Activated CD8-positive, alpha-beta T cell treated with anti-CD3 and anti-CD28 coated beads, Interleukin-2, amount 10 ng/mL, durations not matched to agents 7 days and 5 days (primary cell): ENCODE data around the gene TAL2. TPM values are rescaled to one million over a fixed set of nuclear protein-coding genes. Genes with fewer than 3 reads are reported as not detected.

Experiments
- ATAC-seq: fragments of 150-1000 bp; cut with Tn5 transposase; one replicate; pipeline ENCODE4 v1.10.0; 2021; ENCODE audit warnings: moderate library complexity
- CTCF ChIA-PET: fragments of 350-600 bp; sonication (Branson Sonifier 250); formaldehyde crosslinking; loops from one replicate; lab custom pipeline; 2021; ENCODE audit warnings: antibody characterized with exemption; lab: Charles Lee
- POLR2A ChIA-PET: fragments of 350-600 bp; sonication (Branson Sonifier 250); formaldehyde crosslinking; loops from one replicate; lab custom pipeline; 2021; ENCODE audit warnings: antibody characterized with exemption; lab: Charles Lee
- DNase-seq: peaks from one replicate; pipeline ENCODE4 v3.0.0-alpha.2; 2020
- H3K27ac Mint-ChIP-seq: one replicate; pipeline ENCODE4 v1.8.0; 2021; ENCODE audit warnings: mild to moderate bottlenecking, mixed read lengths
- H3K27me3 Mint-ChIP-seq: one replicate; pipeline ENCODE4 v1.8.0; 2021; ENCODE audit warnings: low read depth, mixed read lengths
- H3K36me3 Mint-ChIP-seq: one replicate; pipeline ENCODE4 v1.8.0; 2021; ENCODE audit warnings: low read depth, mixed read lengths
- H3K4me1 Mint-ChIP-seq: one replicate; pipeline ENCODE4 v1.8.0; 2021; ENCODE audit warnings: low read depth, mixed read lengths
- H3K4me3 Mint-ChIP-seq: one replicate; pipeline ENCODE4 v1.8.0; 2021; ENCODE audit warnings: mild to moderate bottlenecking, mixed read lengths
- H3K9me3 Mint-ChIP-seq: one replicate; pipeline ENCODE4 v1.8.0; 2022; ENCODE audit warnings: mixed read lengths; ENCODE audit not compliant: insufficient read depth
- total RNA-seq, 2 experiments: library from RNA; stranded (reverse); gene quantifications; one replicate each; pipeline ENCODE4 v1.2.3, GENCODE V29; 2021

The TAL2 gene
- total RNA-seq, 2 experiments from 2014 or later = 0.39 TPM; not detected in 1

- ChIA-PET CTCF (interaction anchor here (1.4 kb wide), 1 partner anchor 40 kb away, joined by 3 read pairs; no protein-coding TSS in a partner anchor), POLR2A (no interaction called here)
- Mint-ChIP-seq H3K4me3 (no peak overlapping the region), H3K36me3 (no peaks in the 10 kb centered on the region), H3K27ac (no peak overlapping the region), H3K4me1 (no peaks in the 10 kb centered on the region), H3K9me3 (no peaks in the 10 kb centered on the region), H3K27me3 (no peaks in the 10 kb centered on the region)
- no peak for ATAC-seq
- DNase-seq = no peak
Measured at GRCh38 chr9:105678781-105679180, 16.5 kb downstream of the TAL2 start.

GRCh38 chr9:105679257-105680022, 17.2 kb downstream of the TAL2 start:
- DNase-seq (no peak), ATAC-seq (no peak)
- Mint-ChIP-seq H3K4me1 (no peaks in the 10 kb centered on the region), H3K9me3 (no peaks in the 10 kb centered on the region), H3K4me3 (no peak overlapping the region), H3K27ac (no peak overlapping the region), H3K27me3 (no peaks in the 10 kb centered on the region), H3K36me3 (no peaks in the 10 kb centered on the region)
- ChIA-PET POLR2A (no interaction called here), CTCF (interaction anchor here (0.7 to 1.4 kb wide), 2 partner anchors 14 to 39 kb away, joined by 3 read pairs; no protein-coding TSS in a partner anchor)

- CTCF ChIA-PET = no interaction called here
- POLR2A ChIA-PET = interaction anchor here (1.0 kb wide), 1 partner anchor 13 kb away, joined by 3 read pairs; the partner anchor contains the start of gene TMEM38B
- no peak overlapping the region for H3K4me3 Mint-ChIP-seq
Measured at GRCh38 chr9:105681313-105681712, 19.1 kb downstream of the TAL2 start.

GRCh38 chr9:105681724-105682123, 19.5 kb downstream of the TAL2 start:
- DNase-seq (no peak), ATAC-seq (no peak)
- no peaks in the 10 kb centered on the region for H3K9me3 Mint-ChIP-seq
- H3K27me3 Mint-ChIP-seq = peaks cover 4% of the 10 kb centered on the region
- POLR2A ChIA-PET = no interaction called here
- CTCF ChIA-PET = no interaction called here
- no peak overlapping the region for H3K27ac Mint-ChIP-seq
- no peak overlapping the region for H3K4me3 Mint-ChIP-seq
- H3K36me3 Mint-ChIP-seq = no peaks in the 10 kb centered on the region
- H3K4me1 Mint-ChIP-seq = no peaks in the 10 kb centered on the region

More at GRCh38 chr9:105681313-105681712, 19.1 kb downstream of the TAL2 start:
- no peak overlapping the region for H3K27ac Mint-ChIP-seq
- H3K9me3 Mint-ChIP-seq = no peaks in the 10 kb centered on the region
- H3K4me1 Mint-ChIP-seq = no peaks in the 10 kb centered on the region
- peaks cover 4% of the 10 kb centered on the region for H3K27me3 Mint-ChIP-seq
- ATAC-seq (no peak), DNase-seq (no peak)
- H3K36me3 Mint-ChIP-seq = no peaks in the 10 kb centered on the region

- ChIA-PET CTCF (no interaction called here), POLR2A (no interaction called here)
- DNase-seq (no peak), ATAC-seq (no peak)
- no peaks in the 10 kb centered on the region for H3K4me1 Mint-ChIP-seq
- peaks cover 14% of the 10 kb centered on the region for H3K27me3 Mint-ChIP-seq
- no peaks in the 10 kb centered on the region for H3K36me3 Mint-ChIP-seq
- no peaks in the 10 kb centered on the region for H3K9me3 Mint-ChIP-seq
- no peak overlapping the region for H3K4me3 Mint-ChIP-seq
- no peak overlapping the region for H3K27ac Mint-ChIP-seq
Measured at GRCh38 chr9:105683688-105684275, 21.5 kb downstream of the TAL2 start.

GRCh38 chr9:105686936-105687335, 24.7 kb downstream of the TAL2 start:
- POLR2A ChIA-PET = no interaction called here
- ATAC-seq (no peak), DNase-seq (no peak)
- CTCF ChIA-PET = no interaction called here
- Mint-ChIP-seq H3K27me3 (peaks cover 26% of the 10 kb centered on the region), H3K27ac (no peak overlapping the region), H3K36me3 (no peaks in the 10 kb centered on the region), H3K9me3 (no peaks in the 10 kb centered on the region), H3K4me1 (no peaks in the 10 kb centered on the region), H3K4me3 (no peak overlapping the region)

- ChIA-PET POLR2A (no interaction called here), CTCF (interaction anchor here (1.6 kb wide), 1 partner anchor 54 kb away, joined by 3 read pairs; no protein-coding TSS in a partner anchor)
- DNase-seq (no peak), ATAC-seq (no peak)
- Mint-ChIP-seq H3K9me3 (no peaks in the 10 kb centered on the region), H3K27ac (no peak overlapping the region), H3K4me1 (peaks cover 12% of the 10 kb centered on the region), H3K4me3 (no peak overlapping the region), H3K36me3 (no peaks in the 10 kb centered on the region), H3K27me3 (peaks cover 31% of the 10 kb centered on the region)
Measured at GRCh38 chr9:105690742-105691141, 28.5 kb downstream of the TAL2 start.

- no peak overlapping the region for H3K27ac Mint-ChIP-seq
- CTCF ChIA-PET = interaction anchor here (0.6 to 1.7 kb wide), 4 partner anchors 12 to 613 kb away, joined by 3 to 10 read pairs (median 4); no protein-coding TSS in a partner anchor
- no peaks in the 10 kb centered on the region for H3K36me3 Mint-ChIP-seq
- H3K4me1 Mint-ChIP-seq = peaks cover 15% of the 10 kb centered on the region
- ATAC-seq (peak; percentile 1), DNase-seq (peak; percentile 27)
- peak overlapping the region; percentile 81 for H3K4me3 Mint-ChIP-seq
- peaks cover 23% of the 10 kb centered on the region for H3K27me3 Mint-ChIP-seq
- no peaks in the 10 kb centered on the region for H3K9me3 Mint-ChIP-seq
- POLR2A ChIA-PET = interaction anchor here (1.0 kb wide), 1 partner anchor 13 kb away, joined by 3 read pairs; no protein-coding TSS in a partner anchor
Measured at GRCh38 chr9:105693435-105694189, 31.4 kb downstream of the TAL2 start.

GRCh38 chr9:105694190-105694847, 32.1 kb downstream of the TAL2 start, which contains the start of gene TMEM38B:
Gene TMEM38B, plus strand, starts transcription at chr9:105694541. Its CDS starts 120 bp downstream, at chr9:105694661.
- Mint-ChIP-seq H3K27me3 (peaks cover 19% of the 10 kb centered on the region), H3K4me1 (peaks cover 15% of the 10 kb centered on the region), H3K9me3 (no peaks in the 10 kb centered on the region), H3K4me3 (peak within 1 kb of the TSS; percentile 81), H3K27ac (peak within 1 kb of the TSS; percentile 48), H3K36me3 (no peaks in the 10 kb centered on the region)
- CTCF ChIA-PET = interaction anchor here (1.3 to 1.7 kb wide), 2 partner anchors 11 to 24 kb away, joined by 4 to 10 read pairs; no protein-coding TSS in a partner anchor
- ATAC-seq = peak; percentile 94
- POLR2A ChIA-PET = interaction anchor here (1.0 kb wide), 1 partner anchor 13 kb away, joined by 3 read pairs; no protein-coding TSS in a partner anchor
- peak; percentile 76 for DNase-seq

- ATAC-seq = peak; percentile 73
- ChIA-PET CTCF (interaction anchor here (1.7 kb wide), 1 partner anchor 23 kb away, joined by 10 read pairs; no protein-coding TSS in a partner anchor), POLR2A (interaction anchor here (0.7 to 1.0 kb wide), 2 partner anchors 13 to 14 kb away, joined by 3 read pairs; no protein-coding TSS in a partner anchor)
- Mint-ChIP-seq H3K9me3 (no peaks in the 10 kb centered on the region), H3K27ac (peak overlapping the region; percentile 36), H3K4me3 (peak overlapping the region; percentile 78), H3K27me3 (peaks cover 13% of the 10 kb centered on the region), H3K36me3 (no peaks in the 10 kb centered on the region), H3K4me1 (peaks cover 15% of the 10 kb centered on the region)
- DNase-seq = peak; percentile 55
Measured at GRCh38 chr9:105694848-105695581, 32.8 kb downstream of the TAL2 start.
